ENCODE measurements around the gene RANBP3.
A peak's percentile ranks its signal among the peaks of the same experiment; 100 is the strongest.

Gene RANBP3

GRCh38 chr19:5985098-5985783 is 7.3 kb upstream of the RANBP3 start:
- peak; percentile 48 to 52 for DNase-seq
- TF ChIP-seq POLR2A (IDR thresholded peaks at IDR 0.05; ENCODE audit: low read length): no peak
- TF ChIP-seq GATA1 (IDR thresholded peaks at IDR 0.05; ENCODE audit: low read depth, low read length): no peak

- no peak for TF ChIP-seq POLR2A (IDR thresholded peaks at IDR 0.05; ENCODE audit: low read length)
- TF ChIP-seq GATA1 (IDR thresholded peaks at IDR 0.05; ENCODE audit: low read depth, low read length): no peak
- no peak for DNase-seq
Observed at GRCh38 chr19:5984600-5984999, 6.7 kb upstream of the RANBP3 start.

GRCh38 chr19:5983367-5983955 is 5.5 kb upstream of the RANBP3 start:
- no peak for DNase-seq
- TF ChIP-seq GATA1 (IDR thresholded peaks at IDR 0.05; ENCODE audit: low read depth, low read length): no peak
- TF ChIP-seq POLR2A (IDR thresholded peaks at IDR 0.05; ENCODE audit: low read length): no peak

- no peak for TF ChIP-seq POLR2A (IDR thresholded peaks at IDR 0.05; ENCODE audit: low read length)
- TF ChIP-seq GATA1 (IDR thresholded peaks at IDR 0.05; ENCODE audit: low read depth, low read length): no peak
- DNase-seq: no peak
Observed at GRCh38 chr19:5978606-5979552, 939 bp upstream of the RANBP3 start.

GRCh38 chr19:5977222-5977784 is 637 bp downstream of the RANBP3 start:
- TF ChIP-seq GATA1 (IDR thresholded peaks at IDR 0.05; ENCODE audit: low read depth, low read length) (no peak), POLR2A (IDR thresholded peaks at IDR 0.05; ENCODE audit: low read length) (no peak)
- peak in 1 of 2 experiments; percentile 74 for DNase-seq

GRCh38 chr19:5976768-5977167 is 1.2 kb downstream of the RANBP3 start:
- TF ChIP-seq POLR2A (IDR thresholded peaks at IDR 0.05; ENCODE audit: low read length) (no peak), GATA1 (IDR thresholded peaks at IDR 0.05; ENCODE audit: low read depth, low read length) (no peak)

GRCh38 chr19:5975388-5975728 is 2.6 kb downstream of the RANBP3 start:
- no peak for TF ChIP-seq GATA1 (IDR thresholded peaks at IDR 0.05; ENCODE audit: low read depth, low read length)
- TF ChIP-seq POLR2A (IDR thresholded peaks at IDR 0.05; ENCODE audit: low read length): no peak
- DNase-seq: no peak

More at GRCh38 chr19:5976768-5977167, 1.2 kb downstream of the RANBP3 start:
- DNase-seq: no peak

GRCh38 chr19:5974721-5975387 is 3.1 kb downstream of the RANBP3 start:
- no peak for DNase-seq
- TF ChIP-seq GATA1 (IDR thresholded peaks at IDR 0.05; ENCODE audit: low read depth, low read length) (no peak), POLR2A (IDR thresholded peaks at IDR 0.05; ENCODE audit: low read length) (no peak)

- TF ChIP-seq GATA1 (IDR thresholded peaks at IDR 0.05; ENCODE audit: low read depth, low read length): no peak
- TF ChIP-seq POLR2A (IDR thresholded peaks at IDR 0.05; ENCODE audit: low read length): no peak
- DNase-seq: no peak
Observed at GRCh38 chr19:5973867-5974635, 3.9 kb downstream of the RANBP3 start.

- no peak for DNase-seq
- TF ChIP-seq POLR2A (IDR thresholded peaks at IDR 0.05; ENCODE audit: low read length) (no peak), GATA1 (IDR thresholded peaks at IDR 0.05; ENCODE audit: low read depth, low read length) (no peak)
Observed at GRCh38 chr19:5973376-5973775, 4.6 kb downstream of the RANBP3 start.

- DNase-seq: no peak
- TF ChIP-seq GATA1 (IDR thresholded peaks at IDR 0.05; ENCODE audit: low read depth, low read length): no peak
- TF ChIP-seq POLR2A (IDR thresholded peaks at IDR 0.05; ENCODE audit: low read length): no peak
Observed at GRCh38 chr19:5972355-5972731, 5.6 kb downstream of the RANBP3 start.

- DNase-seq: peak in 1 of 2 experiments; percentile 54
- TF ChIP-seq GATA1 (IDR thresholded peaks at IDR 0.05; ENCODE audit: low read depth, low read length) (no peak), POLR2A (IDR thresholded peaks at IDR 0.05; ENCODE audit: low read length) (no peak)
Observed at GRCh38 chr19:5971714-5972354, 6.1 kb downstream of the RANBP3 start.
